Activated CD4-positive, alpha-beta memory T cell treated with anti-CD3 and anti-CD28 coated beads for 36 hours (primary cell): Measurements from ENCODE around the gene HSPG2. TPM values are rescaled to one million over a fixed set of nuclear protein-coding genes. Genes with fewer than 3 reads are reported as not detected.
"Not testable (repeated sequence)": the region's sequence is repeated elsewhere in the genome, so short reads cannot be mapped to it uniquely, and the experiment has no call there.

ENCODE experiments used
- CTCF ChIA-PET: fragments of 350-600 bp; sonication (Branson Sonifier 250); formaldehyde crosslinking; loops from one replicate; lab custom pipeline; 2021; ENCODE audit warnings: antibody characterized with exemption, inconsistent platforms; lab: Charles Lee
- POLR2A ChIA-PET: fragments of 350-600 bp; sonication (Branson Sonifier 250); formaldehyde crosslinking; loops from one replicate; lab custom pipeline; 2021; ENCODE audit warnings: antibody characterized with exemption; lab: Charles Lee
- DNase-seq: peaks from one replicate; pipeline ENCODE4 v3.0.0-alpha.2; 2020
- H3K27ac Mint-ChIP-seq: one replicate; pipeline ENCODE4 v1.8.0; 2021; ENCODE audit warnings: mixed read lengths
- H3K27me3 Mint-ChIP-seq: one replicate; pipeline ENCODE4 v1.8.0; 2021; ENCODE audit warnings: mixed read lengths
- H3K36me3 Mint-ChIP-seq: one replicate; pipeline ENCODE4 v1.8.0; 2021; ENCODE audit warnings: mixed read lengths
- H3K4me1 Mint-ChIP-seq: one replicate; pipeline ENCODE4 v1.8.0; 2021; ENCODE audit warnings: low read depth, mixed read lengths
- H3K4me3 Mint-ChIP-seq: one replicate; pipeline ENCODE4 v1.8.0; 2021; ENCODE audit warnings: mild to moderate bottlenecking, mixed read lengths
- H3K9me3 Mint-ChIP-seq: one replicate; pipeline ENCODE4 v1.8.0; 2021; ENCODE audit warnings: mixed read lengths
- intact Hi-C: fragments of 100-400 bp; cut with micrococcal nuclease; formaldehyde crosslinking; loops from one replicate; pipeline ENCODE4 v1.15.1; 2023
- total RNA-seq, 2 experiments: library from RNA; stranded (reverse); gene quantifications; one replicate each; pipeline ENCODE4 v1.2.3, GENCODE V29; 2021

The HSPG2 gene
- total RNA-seq = 1 to 10 TPM; 2.8 to 3.7 TPM

- Mint-ChIP-seq H3K4me1 (peaks cover 13% of the 10 kb centered on the region), H3K4me3 (peak within 1 kb of the TSS; percentile 73), H3K9me3 (no peaks in the 10 kb centered on the region), H3K27me3 (peaks cover 12% of the 10 kb centered on the region), H3K36me3 (no peaks in the 10 kb centered on the region), H3K27ac (peak within 1 kb of the TSS; percentile 10)
- ChIA-PET CTCF (no interaction called here), POLR2A (no interaction called here)
- intact Hi-C loops = no loop called here
- DNase-seq = no peak
Measured at GRCh38 chr1:21937034-21937371, at the start of gene HSPG2. HSPG2 (minus strand) TSS chr1:21937310; CDS start chr1:21937217, 93 bp downstream.

- intact Hi-C loops, H3K9me3 Mint-ChIP-seq, H3K27me3 Mint-ChIP-seq, H3K36me3 Mint-ChIP-seq, POLR2A ChIA-PET, DNase-seq, H3K4me1 Mint-ChIP-seq, CTCF ChIA-PET, H3K4me3 Mint-ChIP-seq, H3K27ac Mint-ChIP-seq: not testable (repeated sequence)
Measured at GRCh38 chr1:21986386-21986785, 49.3 kb upstream of the HSPG2 start.

- H3K4me1 Mint-ChIP-seq = not testable (repeated sequence)
Measured at GRCh38 chr1:21985893-21986292, 48.8 kb upstream of the HSPG2 start.

GRCh38 chr1:21983539-21983938, 46.4 kb upstream of the HSPG2 start:
- CTCF ChIA-PET = interaction anchor here (0.6 kb wide), 1 partner anchor 157 kb away, joined by 3 read pairs; no protein-coding TSS in a partner anchor
- H3K4me1 Mint-ChIP-seq, H3K9me3 Mint-ChIP-seq, intact Hi-C loops, H3K27me3 Mint-ChIP-seq, DNase-seq, H3K36me3 Mint-ChIP-seq, POLR2A ChIA-PET, H3K27ac Mint-ChIP-seq, H3K4me3 Mint-ChIP-seq: not testable (repeated sequence)

More at GRCh38 chr1:21985893-21986292, 48.8 kb upstream of the HSPG2 start:
- H3K27ac Mint-ChIP-seq, intact Hi-C loops, CTCF ChIA-PET, H3K9me3 Mint-ChIP-seq, H3K27me3 Mint-ChIP-seq, H3K4me3 Mint-ChIP-seq, POLR2A ChIA-PET, H3K36me3 Mint-ChIP-seq, DNase-seq: not testable (repeated sequence)

GRCh38 chr1:21982122-21982521, 45.0 kb upstream of the HSPG2 start:
- DNase-seq, H3K36me3 Mint-ChIP-seq, H3K9me3 Mint-ChIP-seq, intact Hi-C loops, H3K4me3 Mint-ChIP-seq, H3K27ac Mint-ChIP-seq, POLR2A ChIA-PET, H3K27me3 Mint-ChIP-seq, H3K4me1 Mint-ChIP-seq: not testable (repeated sequence)
- CTCF ChIA-PET = interaction anchor here (1.0 kb wide), 1 partner anchor 16 kb away, joined by 4 read pairs; no protein-coding TSS in a partner anchor

- DNase-seq, H3K27ac Mint-ChIP-seq, H3K27me3 Mint-ChIP-seq, H3K4me3 Mint-ChIP-seq, H3K9me3 Mint-ChIP-seq, H3K36me3 Mint-ChIP-seq, POLR2A ChIA-PET, H3K4me1 Mint-ChIP-seq: not testable (repeated sequence)
- CTCF ChIA-PET = interaction anchor here (1.0 kb wide), 1 partner anchor 298 kb away, joined by 4 read pairs; no protein-coding TSS in a partner anchor
- intact Hi-C loops = loop anchor here (2.0 kb wide), 1 partner anchor 24 kb away; no protein-coding TSS in a partner anchor
Measured at GRCh38 chr1:21981253-21981652, 44.1 kb upstream of the HSPG2 start.

- CTCF ChIA-PET = interaction anchor here (1.0 kb wide), 1 partner anchor 298 kb away, joined by 4 read pairs; no protein-coding TSS in a partner anchor
Measured at GRCh38 chr1:21980515-21981220, 43.6 kb upstream of the HSPG2 start.

GRCh38 chr1:21978209-21978608, 41.1 kb upstream of the HSPG2 start:
- H3K9me3 Mint-ChIP-seq, H3K4me1 Mint-ChIP-seq, H3K27ac Mint-ChIP-seq, H3K27me3 Mint-ChIP-seq, CTCF ChIA-PET, H3K36me3 Mint-ChIP-seq, H3K4me3 Mint-ChIP-seq, intact Hi-C loops, POLR2A ChIA-PET, DNase-seq: not testable (repeated sequence)

More at GRCh38 chr1:21980515-21981220, 43.6 kb upstream of the HSPG2 start:
- H3K4me3 Mint-ChIP-seq, POLR2A ChIA-PET, H3K27ac Mint-ChIP-seq, H3K36me3 Mint-ChIP-seq, H3K4me1 Mint-ChIP-seq, H3K9me3 Mint-ChIP-seq, H3K27me3 Mint-ChIP-seq: not testable (repeated sequence)
- peak; percentile 42 for DNase-seq
- intact Hi-C loops = loop anchor here (2.0 kb wide), 1 partner anchor 24 kb away; no protein-coding TSS in a partner anchor

- CTCF ChIA-PET, intact Hi-C loops, H3K4me3 Mint-ChIP-seq, H3K4me1 Mint-ChIP-seq, DNase-seq, H3K36me3 Mint-ChIP-seq, POLR2A ChIA-PET, H3K27ac Mint-ChIP-seq, H3K27me3 Mint-ChIP-seq, H3K9me3 Mint-ChIP-seq: not testable (repeated sequence)
Measured at GRCh38 chr1:21976703-21977239, 39.7 kb upstream of the HSPG2 start, which contains the start of gene CELA3B. CELA3B (plus strand) TSS chr1:21977022; CDS start chr1:21977040, 18 bp downstream.

- H3K4me1 Mint-ChIP-seq, H3K4me3 Mint-ChIP-seq, H3K36me3 Mint-ChIP-seq, POLR2A ChIA-PET, H3K27me3 Mint-ChIP-seq, H3K9me3 Mint-ChIP-seq, intact Hi-C loops, H3K27ac Mint-ChIP-seq, DNase-seq, CTCF ChIA-PET: not testable (repeated sequence)
Measured at GRCh38 chr1:21975296-21975695, 38.2 kb upstream of the HSPG2 start.

GRCh38 chr1:21974699-21975098, 37.6 kb upstream of the HSPG2 start:
- H3K27me3 Mint-ChIP-seq, DNase-seq, H3K4me3 Mint-ChIP-seq, intact Hi-C loops, H3K36me3 Mint-ChIP-seq, H3K9me3 Mint-ChIP-seq, POLR2A ChIA-PET, H3K27ac Mint-ChIP-seq, CTCF ChIA-PET, H3K4me1 Mint-ChIP-seq: not testable (repeated sequence)

GRCh38 chr1:21973948-21974347, 36.8 kb upstream of the HSPG2 start:
- not testable (repeated sequence) for H3K27ac Mint-ChIP-seq

More at GRCh38 chr1:21973948-21974347, 36.8 kb upstream of the HSPG2 start:
- H3K4me3 Mint-ChIP-seq, H3K4me1 Mint-ChIP-seq, POLR2A ChIA-PET, intact Hi-C loops, H3K27me3 Mint-ChIP-seq, H3K36me3 Mint-ChIP-seq, CTCF ChIA-PET, H3K9me3 Mint-ChIP-seq, DNase-seq: not testable (repeated sequence)
